Astrocyte of the cerebellum (primary cell): ENCODE measurements around the gene APOC3.
"Not testable (repeated sequence)": the region's sequence is repeated elsewhere in the genome, so short reads cannot be mapped to it uniquely, and the experiment has no call there.

Experiments
- DNase-seq: peaks from one replicate; pipeline ENCODE4 v3.0.0-alpha.2; 2011; ENCODE audit warnings: low read depth
- H3K4me3 ChIP-seq: 2 replicates; pipeline ENCODE4 v1.5.1; 2011; ENCODE audit warnings: mild to moderate bottlenecking, low read depth, low read length, moderate library complexity
- CTCF ChIP-seq: IDR thresholded peaks from 2 replicates; pipeline ENCODE4 v1.5.1; 2012; ENCODE audit warnings: low read length, low read depth, moderate library complexity, mild to moderate bottlenecking; ENCODE audit errors: missing control alignments
- in situ Hi-C: cut with HindIII; loops from 2 replicates; pipeline ENCODE4 v1.10.0; 2017; ENCODE audit warnings: low sequenced_read_pairs

Gene APOC3

DNA sequence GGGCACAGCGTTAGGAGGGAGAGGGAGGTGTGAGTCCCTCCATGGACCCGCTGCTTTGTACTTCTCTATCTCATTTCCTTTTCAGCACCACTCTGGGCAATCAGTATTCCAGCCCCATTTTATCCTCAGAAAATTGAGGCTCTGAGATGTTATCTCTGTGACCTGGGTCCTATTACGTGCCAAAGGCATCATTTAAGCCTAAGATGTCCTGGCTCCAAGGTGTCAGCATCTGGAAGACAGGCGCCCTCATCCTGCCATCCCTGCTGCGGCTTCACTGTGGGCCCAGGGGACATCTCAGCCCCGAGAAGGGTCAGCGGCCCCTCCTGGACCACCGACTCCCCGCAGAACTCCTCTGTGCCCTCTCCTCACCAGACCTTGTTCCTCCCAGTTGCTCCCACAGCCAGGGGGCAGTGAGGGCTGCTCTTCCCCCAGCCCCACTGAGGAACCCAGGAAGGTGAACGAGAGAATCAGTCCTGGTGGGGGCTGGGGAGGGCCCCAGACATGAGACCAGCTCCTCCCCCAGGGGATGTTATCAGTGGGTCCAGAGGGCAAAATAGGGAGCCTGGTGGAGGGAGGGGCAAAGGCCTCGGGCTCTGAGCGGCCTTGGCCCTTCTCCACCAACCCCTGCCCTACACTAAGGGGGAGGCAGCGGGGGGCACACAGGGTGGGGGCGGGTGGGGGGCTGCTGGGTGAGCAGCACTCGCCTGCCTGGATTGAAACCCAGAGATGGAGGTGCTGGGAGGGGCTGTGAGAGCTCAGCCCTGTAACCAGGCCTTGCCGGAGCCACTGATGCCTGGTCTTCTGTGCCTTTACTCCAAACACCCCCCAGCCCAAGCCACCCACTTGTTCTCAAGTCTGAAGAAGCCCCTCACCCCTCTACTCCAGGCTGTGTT lies 829 bp upstream of the APOC3 start:
- no peak overlapping the region for H3K4me3 ChIP-seq
- in situ Hi-C loops: no loop called here
- no peak for TF ChIP-seq CTCF
- DNase-seq: no peak

GRCh38 chr11:116830184-116830912 lies 641 bp downstream of the APOC3 start:
- in situ Hi-C loops: no loop called here
- H3K4me3 ChIP-seq: no peak overlapping the region
- TF ChIP-seq CTCF: no peak
- no peak for DNase-seq

- no peak for DNase-seq
- no peak overlapping the region for H3K4me3 ChIP-seq
- in situ Hi-C loops: no loop called here
- no peak for TF ChIP-seq CTCF
These were observed 2.2 kb downstream of the APOC3 start for GRCh38 chr11:116831790-116832349.

DNA sequence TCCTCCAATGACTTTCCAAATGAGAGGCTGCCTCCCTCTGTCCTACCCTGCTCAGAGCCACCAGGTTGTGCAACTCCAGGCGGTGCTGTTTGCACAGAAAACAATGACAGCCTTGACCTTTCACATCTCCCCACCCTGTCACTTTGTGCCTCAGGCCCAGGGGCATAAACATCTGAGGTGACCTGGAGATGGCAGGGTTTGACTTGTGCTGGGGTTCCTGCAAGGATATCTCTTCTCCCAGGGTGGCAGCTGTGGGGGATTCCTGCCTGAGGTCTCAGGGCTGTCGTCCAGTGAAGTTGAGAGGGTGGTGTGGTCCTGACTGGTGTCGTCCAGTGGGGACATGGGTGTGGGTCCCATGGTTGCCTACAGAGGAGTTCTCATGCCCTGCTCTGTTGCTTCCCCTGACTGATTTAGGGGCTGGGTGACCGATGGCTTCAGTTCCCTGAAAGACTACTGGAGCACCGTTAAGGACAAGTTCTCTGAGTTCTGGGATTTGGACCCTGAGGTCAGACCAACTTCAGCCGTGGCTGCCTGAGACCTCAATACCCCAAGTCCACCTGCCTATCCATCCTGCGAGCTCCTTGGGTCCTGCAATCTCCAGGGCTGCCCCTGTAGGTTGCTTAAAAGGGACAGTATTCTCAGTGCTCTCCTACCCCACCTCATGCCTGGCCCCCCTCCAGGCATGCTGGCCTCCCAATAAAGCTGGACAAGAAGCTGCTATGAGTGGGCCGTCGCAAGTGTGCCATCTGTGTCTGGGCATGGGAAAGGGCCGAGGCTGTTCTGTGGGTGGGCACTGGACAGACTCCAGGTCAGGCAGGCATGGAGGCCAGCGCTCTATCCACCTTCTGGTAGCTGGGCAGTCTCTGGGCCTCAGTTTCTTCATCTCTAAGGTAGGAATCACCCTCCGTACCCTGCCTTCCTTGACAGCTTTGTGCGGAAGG lies 2.9 kb downstream of the APOC3 start:
- in situ Hi-C loops: no loop called here
- no peak for DNase-seq
- no peak overlapping the region for H3K4me3 ChIP-seq
- TF ChIP-seq CTCF: no peak

GRCh38 chr11:116833491-116833815 lies 3.7 kb downstream of the APOC3 start:
- DNase-seq: no peak
- TF ChIP-seq CTCF: no peak
- in situ Hi-C loops: no loop called here
- no peak overlapping the region for H3K4me3 ChIP-seq

DNA sequence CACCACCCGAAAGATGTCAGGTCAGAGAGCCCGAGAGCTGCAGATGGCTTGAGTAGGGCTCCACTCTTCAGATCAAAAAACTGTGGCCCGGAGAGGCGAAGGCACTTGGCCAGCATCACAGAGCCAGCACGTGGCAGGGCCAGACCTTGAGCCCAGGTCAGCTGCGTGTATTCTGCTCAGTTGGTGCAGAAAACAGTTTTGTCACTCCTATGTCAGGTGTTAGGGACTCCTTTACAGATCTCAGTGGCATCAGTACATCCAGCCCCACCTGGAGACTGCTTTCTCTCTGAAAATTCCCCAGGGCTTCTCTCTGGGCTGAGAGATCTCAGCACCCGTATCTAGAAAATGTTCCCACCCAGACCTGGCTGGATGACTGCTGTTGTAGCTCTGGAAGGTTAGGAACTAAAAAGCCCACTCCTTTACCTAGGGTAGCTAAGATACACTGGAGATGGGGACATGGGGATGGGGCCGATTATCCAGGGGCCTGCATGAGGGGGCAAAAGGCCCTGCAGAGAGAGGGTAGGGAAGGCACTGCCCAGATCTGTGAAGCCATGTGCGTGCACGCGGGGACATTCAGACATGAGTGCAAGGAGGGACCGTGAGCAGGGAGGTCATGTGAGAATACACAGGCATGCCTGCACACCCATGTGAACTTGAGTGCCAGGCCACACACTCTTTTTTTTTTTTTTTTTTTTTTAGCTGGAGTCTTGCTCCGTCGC lies 4.3 kb downstream of the APOC3 start:
- in situ Hi-C loops: no loop called here
- no peak for TF ChIP-seq CTCF
- DNase-seq: no peak
- H3K4me3 ChIP-seq: no peak overlapping the region

DNA sequence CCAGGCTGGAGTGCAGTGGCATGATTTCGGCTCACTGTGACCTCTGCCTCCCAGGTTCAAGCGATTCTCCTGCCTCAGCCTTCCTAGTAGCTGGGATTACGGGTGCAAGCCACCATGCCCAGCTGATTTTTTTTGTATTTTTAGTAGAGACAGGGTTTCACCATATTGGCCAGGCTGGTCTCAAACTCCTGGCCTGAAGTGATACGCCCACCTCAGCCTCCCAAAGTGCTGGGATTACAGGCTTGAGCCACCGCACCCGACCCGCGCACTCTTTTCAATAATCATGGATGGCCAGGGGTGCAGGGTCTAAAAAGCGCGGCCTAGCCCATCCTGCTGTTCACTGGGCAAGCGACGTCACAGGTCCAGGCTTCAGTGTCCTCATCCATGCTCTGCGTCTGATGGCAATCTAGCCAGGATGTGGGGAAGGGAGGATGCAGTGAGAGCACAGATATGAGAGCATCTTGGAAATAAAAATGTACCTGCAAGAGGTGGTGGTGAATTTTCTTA lies 4.9 kb downstream of the APOC3 start:
- in situ Hi-C loops, H3K4me3 ChIP-seq, DNase-seq: not testable (repeated sequence)
